Peyer's patch (tissue), 4 donors: ENCODE data around the gene BPIFB4. TPM values are rescaled to one million over a fixed set of nuclear protein-coding genes. Genes with fewer than 3 reads are reported as not detected.

ENCODE experiments used
- DNase-seq, 3 donors: peaks; one replicate each; pipeline ENCODE4 v3.0.0-alpha.2; 2017 to 2019
- H3K27ac ChIP-seq, 4 donors: fragments of 200-600 bp; sonication (generic); one replicate each; pipeline ENCODE4 v1.5.1; 2016 to 2019
- H3K27me3 ChIP-seq, 2 donors: fragments of 200-600 bp; sonication (generic); one replicate each; pipeline ENCODE4 v1.5.1; 2019
- H3K36me3 ChIP-seq, 3 donors: fragments of 200-600 bp; sonication (generic); one replicate each; pipeline ENCODE4 v1.5.1; 2016 to 2019
- H3K4me1 ChIP-seq, 4 donors: fragments of 200-600 bp; sonication (generic); one replicate each; pipeline ENCODE4 v1.5.1; 2016 to 2019
- H3K4me3 ChIP-seq, 4 donors: fragments of 200-600 bp; sonication (generic); 1 replicate in 3 of 4; 2 replicates in 1 of 4; pipeline ENCODE4 v1.5.1; 2016 to 2019; ENCODE audit warnings: mild to moderate bottlenecking in 1 of 4
- H3K9me3 ChIP-seq, 4 donors: fragments of 200-600 bp; sonication (generic); one replicate each; pipeline ENCODE4 v1.5.1; 2016 to 2019; ENCODE audit warnings: mild to moderate bottlenecking in 1 of 4
- CTCF ChIP-seq, 6 experiments: fragments of 450-650 bp in 4 of 6; fragments of 200-600 bp in 2 of 6; sonication (generic) in 1 of 6; IDR thresholded peaks; one replicate each; pipeline ENCODE4 v1.5.1; 2017 to 2019; ENCODE audit warnings: antibody characterized with exemption in 6 of 6, mild to moderate bottlenecking in 3 of 6, moderate library complexity in 1 of 6
- POLR2A ChIP-seq, 2 donors: fragments of 450-650 bp; IDR thresholded peaks; one replicate each; pipeline ENCODE4 v1.5.1; 2017; ENCODE audit warnings: antibody characterized with exemption in 2 of 2, mild to moderate bottlenecking in 2 of 2, moderate library complexity in 2 of 2
- total RNA-seq, 4 donors: library from RNA; depleted of rRNA; stranded (reverse); fragments of >200 nt; gene quantifications; one replicate each; pipeline ENCODE4 v1.1.0, GENCODE V29; 2016

Gene BPIFB4
- total RNA-seq, 4 donors from 2014 or later = not detected

- Histone ChIP-seq H3K9me3 (no peaks in the 10 kb centered on the region), H3K36me3 (no peaks in the 10 kb centered on the region)
- TF ChIP-seq CTCF (IDR thresholded peaks at IDR 0.05) (no peak), POLR2A (IDR thresholded peaks at IDR 0.05) (no peak)
These were observed 3.1 kb downstream of the BPIFB4 start for GRCh38 chr20:33082546-33082945.

GRCh38 chr20:33083544-33084340 is 4.3 kb downstream of the BPIFB4 start:
- no peaks in the 10 kb centered on the region for H3K36me3 ChIP-seq
- DNase-seq = no peak
- no peaks in the 10 kb centered on the region for H3K4me1 ChIP-seq
- no peak overlapping the region for H3K4me3 ChIP-seq
- TF ChIP-seq POLR2A (IDR thresholded peaks at IDR 0.05) (no peak), CTCF (IDR thresholded peaks at IDR 0.05) (no peak)
- no peaks in the 10 kb centered on the region for H3K9me3 ChIP-seq
- H3K27ac ChIP-seq = no peak overlapping the region
- H3K27me3 ChIP-seq = no peaks in the 10 kb centered on the region

More at GRCh38 chr20:33082546-33082945, 3.1 kb downstream of the BPIFB4 start:
- no peaks in the 10 kb centered on the region for H3K27me3 ChIP-seq
- H3K27ac ChIP-seq = no peak overlapping the region
- H3K4me1 ChIP-seq = no peaks in the 10 kb centered on the region
- no peak overlapping the region for H3K4me3 ChIP-seq
- DNase-seq = no peak

GRCh38 chr20:33084722-33085121 is 5.3 kb downstream of the BPIFB4 start:
- TF ChIP-seq POLR2A (IDR thresholded peaks at IDR 0.05) (no peak), CTCF (IDR thresholded peaks at IDR 0.05) (no peak)
- Histone ChIP-seq H3K9me3 (no peaks in the 10 kb centered on the region), H3K27me3 (no peaks in the 10 kb centered on the region), H3K4me1 (no peaks in the 10 kb centered on the region), H3K4me3 (no peak overlapping the region), H3K27ac (no peak overlapping the region), H3K36me3 (no peaks in the 10 kb centered on the region)
- DNase-seq = no peak

- Histone ChIP-seq H3K36me3 (no peaks in the 10 kb centered on the region), H3K27me3 (no peaks in the 10 kb centered on the region), H3K4me1 (no peaks in the 10 kb centered on the region), H3K9me3 (no peaks in the 10 kb centered on the region), H3K4me3 (no peak overlapping the region), H3K27ac (no peak overlapping the region)
- TF ChIP-seq POLR2A (IDR thresholded peaks at IDR 0.05) = no peak
- TF ChIP-seq CTCF (IDR thresholded peaks at IDR 0.05) = no peak
- no peak for DNase-seq
These were observed 6.7 kb downstream of the BPIFB4 start for GRCh38 chr20:33086052-33086722.

- Histone ChIP-seq H3K4me3 (no peak overlapping the region), H3K4me1 (no peaks in the 10 kb centered on the region), H3K36me3 (no peaks in the 10 kb centered on the region), H3K27ac (no peak overlapping the region), H3K9me3 (no peaks in the 10 kb centered on the region), H3K27me3 (no peaks in the 10 kb centered on the region)
- TF ChIP-seq CTCF (IDR thresholded peaks at IDR 0.05) = no peak
- TF ChIP-seq POLR2A (IDR thresholded peaks at IDR 0.05) = no peak
- no peak for DNase-seq
These were observed 11.7 kb downstream of the BPIFB4 start for GRCh38 chr20:33091147-33091546.
